Measurements from ENCODE around the gene PNPLA2.

- TF ChIP-seq POLR2A (IDR thresholded peaks at IDR 0.05; ENCODE audit: low read length) (no peak), GATA1 (IDR thresholded peaks at IDR 0.05; ENCODE audit: low read depth, low read length) (no peak)
Measured at GRCh38 chr11:832529-833113, 13.9 kb downstream of the PNPLA2 start, which contains the start of gene CD151.
